WI38 (cell line): ENCODE results near the gene COL23A1.

Experiments used
- H3K4me3 ChIP-seq: 2 replicates; pipeline ENCODE4 v1.5.1; 2011; ENCODE audit warnings: low read depth, mild to moderate bottlenecking, control low read depth, low read length
- TF ChIP-seq, protein P1 (sequence below): IDR thresholded peaks from 2 replicates; pipeline ENCODE4 v1.5.1; 2012; ENCODE audit warnings: low read depth, mild to moderate bottlenecking, control low read depth, low read length

The COL23A1 gene

DNA sequence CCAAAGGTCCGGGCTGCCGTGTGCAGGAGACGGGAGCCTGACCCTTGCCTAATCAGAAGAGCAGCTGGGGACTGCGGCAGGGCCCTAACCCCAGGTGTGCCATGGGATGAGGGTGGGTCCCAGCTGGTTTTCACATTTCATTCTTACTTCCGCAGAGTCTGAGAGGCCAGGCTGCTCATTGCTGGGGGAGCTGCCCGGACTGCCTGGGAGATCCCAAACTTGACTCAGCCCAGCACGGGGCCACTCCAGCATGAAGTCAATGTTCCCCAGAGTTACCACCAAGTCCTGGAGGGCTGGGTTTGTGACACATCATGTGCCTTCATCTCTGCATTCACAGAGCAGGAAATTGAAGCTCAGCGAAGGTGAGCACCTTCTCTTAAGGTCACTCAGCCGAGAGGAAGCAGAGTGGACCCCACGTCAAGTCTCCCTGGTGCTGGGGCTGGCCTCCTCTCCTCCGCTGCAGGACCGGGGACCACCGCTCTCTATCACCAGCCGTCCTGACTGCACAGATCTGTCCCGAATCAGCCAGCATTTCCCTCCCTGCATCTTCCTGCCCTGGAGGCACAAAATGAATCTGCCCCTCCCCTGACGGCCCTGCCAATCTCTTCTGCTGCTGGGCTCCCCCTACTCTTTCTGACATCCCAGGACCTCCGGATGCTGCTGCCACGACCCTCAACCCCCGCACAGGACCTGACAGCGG is 303.0 kb downstream of the COL23A1 start:
- TF ChIP-seq, protein P1, sequence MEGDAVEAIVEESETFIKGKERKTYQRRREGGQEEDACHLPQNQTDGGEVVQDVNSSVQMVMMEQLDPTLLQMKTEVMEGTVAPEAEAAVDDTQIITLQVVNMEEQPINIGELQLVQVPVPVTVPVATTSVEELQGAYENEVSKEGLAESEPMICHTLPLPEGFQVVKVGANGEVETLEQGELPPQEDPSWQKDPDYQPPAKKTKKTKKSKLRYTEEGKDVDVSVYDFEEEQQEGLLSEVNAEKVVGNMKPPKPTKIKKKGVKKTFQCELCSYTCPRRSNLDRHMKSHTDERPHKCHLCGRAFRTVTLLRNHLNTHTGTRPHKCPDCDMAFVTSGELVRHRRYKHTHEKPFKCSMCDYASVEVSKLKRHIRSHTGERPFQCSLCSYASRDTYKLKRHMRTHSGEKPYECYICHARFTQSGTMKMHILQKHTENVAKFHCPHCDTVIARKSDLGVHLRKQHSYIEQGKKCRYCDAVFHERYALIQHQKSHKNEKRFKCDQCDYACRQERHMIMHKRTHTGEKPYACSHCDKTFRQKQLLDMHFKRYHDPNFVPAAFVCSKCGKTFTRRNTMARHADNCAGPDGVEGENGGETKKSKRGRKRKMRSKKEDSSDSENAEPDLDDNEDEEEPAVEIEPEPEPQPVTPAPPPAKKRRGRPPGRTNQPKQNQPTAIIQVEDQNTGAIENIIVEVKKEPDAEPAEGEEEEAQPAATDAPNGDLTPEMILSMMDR, result no peak
- H3K4me3 ChIP-seq, result no peak overlapping the region

DNA sequence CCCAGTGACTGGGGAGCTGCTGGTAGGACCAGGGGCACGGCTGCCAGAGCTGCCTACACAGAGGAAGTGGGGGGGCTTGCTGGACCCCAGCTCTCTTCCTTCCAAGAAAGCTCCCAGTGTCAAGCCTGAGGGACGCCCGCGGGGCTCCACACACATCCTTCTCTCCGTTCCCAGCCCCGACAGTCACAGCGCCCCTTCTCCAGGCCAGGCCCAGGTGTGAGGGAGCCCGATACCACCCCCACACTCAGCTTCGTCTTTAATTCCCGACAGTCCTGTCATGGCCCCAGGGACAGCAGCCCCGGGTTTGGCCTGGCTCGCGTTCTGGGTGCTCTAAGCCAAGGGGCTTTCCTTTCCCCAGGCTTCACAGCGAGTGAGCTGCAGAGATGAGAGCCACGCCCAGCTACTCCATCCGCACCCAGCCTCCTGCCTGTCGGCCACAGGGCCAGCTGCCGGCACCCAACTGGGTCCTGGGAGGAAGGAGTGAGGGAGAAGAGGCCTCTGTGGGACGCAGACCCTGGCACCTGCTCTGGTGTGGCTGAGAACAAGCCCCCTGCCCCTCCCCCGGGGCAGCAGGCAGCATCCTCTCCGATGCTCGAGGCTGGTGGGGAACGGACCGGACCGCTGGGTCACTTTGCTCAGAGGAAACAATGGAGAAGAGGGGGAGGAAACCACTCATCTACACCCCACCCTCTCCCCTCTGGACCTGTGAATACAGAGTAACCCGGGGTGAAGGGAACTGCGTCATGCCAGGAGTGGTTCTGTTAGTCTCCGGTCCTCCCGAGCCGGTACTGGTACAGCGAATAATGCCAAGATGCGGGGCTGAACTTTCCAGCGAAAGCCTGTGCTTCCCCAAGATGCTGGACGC is 303.7 kb downstream of the COL23A1 start:
- H3K4me3 ChIP-seq, result no peak overlapping the region
- TF ChIP-seq, protein P1, result no peak

DNA sequence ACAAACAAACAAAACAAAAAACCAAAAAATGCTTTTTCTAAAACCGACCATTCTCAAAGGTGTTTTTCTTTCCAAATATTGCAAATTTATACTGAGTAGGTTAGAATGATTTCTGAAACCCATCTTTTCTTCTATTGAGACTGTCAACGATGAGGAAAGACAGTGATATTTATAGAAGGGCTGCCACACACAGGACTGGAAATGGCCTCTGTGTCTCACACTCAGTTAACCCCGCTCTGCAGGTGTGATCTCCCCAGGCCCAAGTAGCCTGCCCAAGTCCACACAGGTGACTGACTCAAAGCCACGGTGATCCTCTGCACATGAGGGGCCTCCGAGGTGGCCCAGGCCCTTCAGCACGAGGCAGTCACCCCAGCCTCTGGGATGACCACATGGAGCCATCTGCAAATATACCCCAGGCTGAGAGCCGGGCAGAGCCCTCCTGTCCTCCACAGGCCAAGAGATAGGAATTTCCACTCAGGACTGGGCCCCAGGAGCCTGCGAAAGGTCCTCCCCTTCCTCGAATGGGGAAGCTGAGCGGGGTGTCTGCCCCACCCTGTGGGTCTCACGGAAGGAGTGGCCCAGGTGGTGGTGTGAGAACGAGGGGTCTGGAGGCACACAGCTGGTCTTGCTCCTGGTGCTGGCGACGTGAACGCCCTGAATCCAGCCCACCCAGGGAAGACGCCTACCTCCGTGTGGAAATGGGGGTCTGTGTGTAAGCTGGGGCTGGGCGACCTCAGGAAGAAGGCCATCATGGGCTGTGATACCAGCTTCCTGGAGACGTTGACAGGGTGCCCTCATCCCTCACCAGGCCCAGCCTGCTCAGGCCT is 304.6 kb downstream of the COL23A1 start:
- H3K4me3 ChIP-seq, result no peak overlapping the region
- TF ChIP-seq, protein P1, result no peak

DNA sequence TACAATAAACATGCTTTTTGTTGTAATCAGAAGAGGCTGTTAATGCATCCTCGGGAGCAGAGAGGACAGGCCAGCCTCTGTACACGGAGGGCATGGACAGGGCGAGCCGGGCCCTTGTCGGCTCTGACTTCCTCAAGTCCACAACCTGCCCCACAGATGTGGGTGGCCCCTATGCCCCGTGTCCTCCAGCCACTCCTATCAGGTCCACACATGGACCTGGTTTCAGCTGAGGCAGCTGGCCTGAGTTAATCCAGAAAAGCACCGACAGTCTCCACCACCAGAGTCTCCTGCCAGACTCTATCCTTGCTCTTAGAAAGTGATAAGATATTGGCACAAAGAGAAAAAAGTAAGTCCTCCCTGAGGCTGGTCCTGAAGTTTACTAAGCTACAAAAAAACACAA is 305.2 kb downstream of the COL23A1 start:
- TF ChIP-seq, protein P1, result no peak
- H3K4me3 ChIP-seq, result no peak overlapping the region

DNA sequence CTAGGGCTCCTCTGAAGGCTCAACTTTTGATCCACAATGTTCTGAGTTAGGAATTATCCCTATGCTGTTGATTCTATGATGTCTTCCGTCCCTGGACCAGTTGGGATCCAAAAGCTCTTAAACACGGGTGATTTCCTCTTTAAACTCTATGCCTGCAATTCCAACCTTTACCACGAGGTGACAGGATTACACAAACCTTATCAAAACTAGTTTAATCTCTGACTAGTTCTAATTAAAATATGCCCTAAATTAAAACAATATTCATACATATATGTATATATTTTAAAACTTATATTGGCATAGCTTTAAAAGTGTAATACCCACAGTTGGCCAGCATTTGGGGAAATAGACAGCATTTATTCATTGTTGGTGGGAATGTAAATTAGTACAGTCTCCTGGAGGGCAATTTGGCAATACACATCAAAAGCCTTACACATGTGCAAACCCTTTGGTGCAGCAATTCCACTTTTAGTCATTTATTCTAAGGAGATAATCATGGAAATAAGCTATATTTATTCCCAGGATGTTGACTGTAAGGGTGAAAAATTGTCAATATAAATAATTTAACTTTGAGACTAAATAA is 306.0 kb downstream of the COL23A1 start:
- TF ChIP-seq, protein P1, result peak; percentile 40
- H3K4me3 ChIP-seq, result no peak overlapping the region

DNA sequence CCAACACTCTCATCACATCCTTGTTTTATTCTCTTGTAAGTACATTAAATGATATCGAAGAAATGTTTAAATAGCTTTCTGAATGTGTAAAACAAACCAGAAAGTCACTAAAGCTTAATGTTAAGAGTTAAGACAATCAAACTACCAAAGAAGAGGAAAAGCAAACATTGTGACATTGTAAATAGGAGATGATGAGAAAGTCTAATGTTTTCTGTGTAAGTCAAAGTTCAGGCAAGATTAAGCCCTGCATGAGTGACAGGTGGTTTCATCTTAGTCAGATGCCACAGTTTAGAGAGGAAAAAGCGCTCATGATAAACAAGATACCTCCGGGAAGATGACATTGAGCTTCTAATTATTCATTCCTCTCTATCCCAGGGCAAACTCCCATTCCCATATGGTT is 306.7 kb downstream of the COL23A1 start:
- TF ChIP-seq, protein P1, result no peak
- no peak overlapping the region for H3K4me3 ChIP-seq
